ENCODE measurements around the gene NPAS3.

Gene NPAS3

DNA sequence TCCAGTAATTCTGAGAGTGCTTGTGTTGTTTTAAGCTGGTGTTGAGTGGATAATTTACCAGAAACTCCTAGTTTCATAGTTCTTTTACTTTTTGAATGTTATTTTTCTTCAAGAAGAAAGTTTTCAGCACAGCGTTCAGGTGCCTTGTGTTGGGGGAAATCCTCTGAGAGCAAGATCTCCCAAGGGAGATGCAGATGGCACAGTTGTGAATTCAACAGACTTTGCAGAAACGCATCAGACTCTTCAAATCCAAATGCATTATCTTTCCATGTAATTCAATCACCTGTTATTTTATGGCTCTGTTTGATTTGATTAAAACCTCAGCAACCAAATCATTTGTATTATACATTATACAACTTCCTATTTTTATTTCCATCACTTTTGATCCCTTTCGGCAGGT is 572.3 kb downstream of the NPAS3 start:
- no peaks in the 10 kb centered on the region for H3K4me1 ChIP-seq (ENCODE audit: insufficient read depth, low read length)
- no peaks in the 10 kb centered on the region for H3K9me3 ChIP-seq (ENCODE audit: control insufficient read depth, insufficient read depth, low read length)
- H3K9ac ChIP-seq (ENCODE audit: low read depth, low read length): no peak overlapping the region
- H3K36me3 ChIP-seq (ENCODE audit: insufficient read depth, low read length): no peaks in the 10 kb centered on the region

DNA sequence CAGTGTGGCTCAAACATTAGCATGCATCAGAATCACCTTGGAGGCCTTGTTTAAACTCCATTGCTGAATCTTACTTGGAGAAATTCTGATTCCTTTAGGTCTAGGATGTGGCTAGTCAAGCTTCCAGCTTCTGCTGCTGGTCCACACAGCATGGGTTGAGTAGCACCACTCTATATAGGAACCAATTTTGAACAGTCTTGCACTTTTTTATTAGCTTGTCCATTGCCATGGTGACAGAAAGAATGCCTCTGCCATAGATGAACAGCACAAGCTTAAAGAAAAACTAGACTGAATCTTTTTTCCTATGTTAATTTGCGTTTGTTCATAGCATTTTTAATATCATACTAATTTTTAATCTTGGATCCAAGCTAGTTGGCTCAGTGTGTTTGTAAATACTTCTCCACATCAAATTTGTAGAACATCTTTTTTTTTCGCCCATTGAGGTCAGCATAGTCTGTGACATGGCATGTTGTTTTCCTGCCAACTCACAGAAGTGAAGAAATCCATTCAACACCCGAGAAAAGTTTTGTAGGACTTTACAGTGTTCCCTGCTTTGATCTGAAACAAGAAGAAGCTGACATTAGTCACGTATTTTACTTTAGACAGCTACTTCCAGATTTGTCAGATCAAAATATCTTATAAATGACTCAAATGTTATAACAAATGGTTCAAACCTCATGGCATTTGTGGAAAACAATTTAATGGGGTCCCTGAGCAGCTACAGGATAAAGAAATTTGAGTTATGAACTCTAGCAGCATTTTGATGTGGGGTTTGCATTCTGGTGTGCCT is 573.4 kb downstream of the NPAS3 start:
- Histone ChIP-seq H3K36me3 (ENCODE audit: insufficient read depth, low read length) (no peaks in the 10 kb centered on the region), H3K4me1 (ENCODE audit: insufficient read depth, low read length) (no peaks in the 10 kb centered on the region; the same call in 1 of the 2 replicates), H3K9me3 (ENCODE audit: control insufficient read depth, insufficient read depth, low read length) (no peaks in the 10 kb centered on the region), H3K9ac (ENCODE audit: low read depth, low read length) (no peak overlapping the region)

DNA sequence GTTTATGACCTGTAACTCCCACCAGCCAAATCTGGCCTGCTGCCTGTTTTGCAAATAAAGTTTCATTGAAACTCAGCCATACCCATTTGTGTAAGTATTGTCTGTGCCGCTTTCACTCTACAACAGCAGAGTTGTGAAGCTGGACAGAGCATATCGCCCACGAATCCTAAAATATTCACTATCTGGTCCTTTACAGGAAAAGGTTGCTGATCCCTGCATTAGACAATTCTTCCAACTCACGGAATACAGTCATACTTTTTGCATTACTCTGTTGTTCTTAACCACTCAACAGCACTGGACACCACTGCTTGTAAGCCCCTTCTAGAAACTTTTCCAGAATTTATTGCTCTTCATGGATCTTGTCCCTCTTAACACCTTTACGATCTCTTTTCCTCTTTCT is 576.8 kb downstream of the NPAS3 start:
- Histone ChIP-seq H3K9me3 (ENCODE audit: control insufficient read depth, insufficient read depth, low read length) (no peaks in the 10 kb centered on the region), H3K36me3 (ENCODE audit: insufficient read depth, low read length) (no peaks in the 10 kb centered on the region), H3K9ac (ENCODE audit: low read depth, low read length) (no peak overlapping the region), H3K4me1 (ENCODE audit: insufficient read depth, low read length) (no peaks in the 10 kb centered on the region; the same call in 1 of the 2 replicates)

DNA sequence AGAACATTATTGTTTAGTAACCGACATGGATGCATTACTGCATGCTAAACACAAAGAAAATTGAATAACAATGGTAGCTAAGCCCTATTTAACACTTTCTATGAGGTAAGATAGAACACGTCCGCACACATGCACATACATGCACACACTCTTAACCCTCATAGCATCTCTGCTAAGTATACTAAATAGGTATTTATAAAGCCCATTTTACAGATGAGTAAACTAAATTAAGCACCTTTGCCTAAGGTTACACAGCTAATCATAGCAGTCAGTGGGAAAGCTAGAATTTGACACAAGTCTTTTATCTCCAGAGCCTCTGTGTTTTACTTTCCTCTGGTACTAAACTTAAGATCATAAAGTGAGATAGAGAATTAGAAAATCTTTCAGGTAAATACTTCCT is 577.2 kb downstream of the NPAS3 start:
- no peaks in the 10 kb centered on the region; the same call in 1 of the 2 replicates for H3K4me1 ChIP-seq (ENCODE audit: insufficient read depth, low read length)
- H3K9ac ChIP-seq (ENCODE audit: low read depth, low read length): no peak overlapping the region
- no peaks in the 10 kb centered on the region for H3K9me3 ChIP-seq (ENCODE audit: control insufficient read depth, insufficient read depth, low read length)
- H3K36me3 ChIP-seq (ENCODE audit: insufficient read depth, low read length): no peaks in the 10 kb centered on the region

DNA sequence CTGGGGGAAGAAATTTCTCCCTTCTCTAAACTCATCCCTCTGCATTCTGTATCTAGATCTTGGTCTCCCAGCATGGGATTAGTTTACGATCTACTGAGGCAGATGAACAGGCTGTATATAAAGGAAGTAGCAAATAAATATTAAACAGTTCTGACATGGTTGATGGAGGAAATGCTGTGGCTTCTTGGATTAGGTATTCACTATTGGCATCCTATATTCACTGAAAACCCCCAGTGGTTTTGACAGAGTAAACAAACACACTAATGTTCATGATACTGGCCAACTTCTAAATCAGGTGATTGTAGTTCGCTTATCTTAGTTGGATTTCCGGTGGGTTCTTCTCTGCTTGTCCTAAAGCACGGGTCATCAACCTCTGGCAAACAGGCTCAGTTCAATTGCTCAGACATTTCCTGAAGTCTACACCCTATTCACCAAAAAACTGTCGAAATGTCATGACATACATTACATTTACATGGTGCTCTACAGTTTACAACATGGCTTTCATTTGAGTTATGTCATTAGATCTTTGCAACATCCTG is 578.3 kb downstream of the NPAS3 start:
- no peak overlapping the region for H3K9ac ChIP-seq (ENCODE audit: low read depth, low read length)
- no peaks in the 10 kb centered on the region for H3K9me3 ChIP-seq (ENCODE audit: control insufficient read depth, insufficient read depth, low read length)
- H3K4me1 ChIP-seq (ENCODE audit: insufficient read depth, low read length): no peaks in the 10 kb centered on the region; the same call in 1 of the 2 replicates

DNA sequence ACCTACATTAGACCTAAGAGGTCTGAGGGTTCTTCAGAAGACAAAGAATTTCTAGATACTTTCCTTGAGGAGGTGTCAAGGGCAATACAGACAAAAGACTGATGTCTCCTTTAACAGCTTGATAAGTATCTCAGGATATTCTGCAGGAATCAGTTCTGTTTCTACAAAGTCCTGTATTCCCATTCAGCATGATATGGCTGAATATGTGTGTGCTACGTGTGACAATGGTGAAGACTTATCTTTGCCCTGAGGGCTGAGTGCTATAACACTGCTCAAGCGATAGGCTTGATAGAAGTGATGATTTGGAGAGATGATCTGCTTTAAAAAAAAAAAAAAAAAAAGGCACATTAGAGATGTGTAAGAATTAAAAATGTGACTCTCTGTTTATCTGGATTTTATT is 582.5 kb downstream of the NPAS3 start:
- Histone ChIP-seq H3K36me3 (ENCODE audit: insufficient read depth, low read length) (no peaks in the 10 kb centered on the region), H3K4me1 (ENCODE audit: insufficient read depth, low read length) (no peaks in the 10 kb centered on the region; the same call in 1 of the 2 replicates), H3K9me3 (ENCODE audit: control insufficient read depth, insufficient read depth, low read length) (no peaks in the 10 kb centered on the region), H3K9ac (ENCODE audit: low read depth, low read length) (no peak overlapping the region)

More for the DNA sequence above, 578.3 kb downstream of the NPAS3 start:
- H3K36me3 ChIP-seq (ENCODE audit: insufficient read depth, low read length): no peaks in the 10 kb centered on the region

DNA sequence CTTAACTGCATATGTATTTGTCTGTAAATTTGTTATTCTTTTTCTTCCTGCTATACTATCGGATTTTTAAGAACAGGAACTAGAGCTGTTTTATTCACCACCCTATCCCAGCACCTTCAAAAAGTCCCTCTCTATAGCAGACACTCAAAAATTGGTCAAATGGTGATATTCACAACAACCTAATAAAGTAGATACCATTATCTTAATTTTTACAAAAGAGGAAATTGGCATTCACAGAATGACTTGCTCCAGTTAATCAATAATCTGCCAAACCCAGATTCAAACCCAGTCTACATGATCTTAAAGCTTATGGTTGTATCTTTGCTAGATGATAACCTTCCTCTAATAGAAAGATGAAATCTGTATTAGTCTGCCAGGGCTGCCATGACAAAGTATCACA is 585.6 kb downstream of the NPAS3 start:
- H3K9ac ChIP-seq (ENCODE audit: low read depth, low read length): no peak overlapping the region

DNA sequence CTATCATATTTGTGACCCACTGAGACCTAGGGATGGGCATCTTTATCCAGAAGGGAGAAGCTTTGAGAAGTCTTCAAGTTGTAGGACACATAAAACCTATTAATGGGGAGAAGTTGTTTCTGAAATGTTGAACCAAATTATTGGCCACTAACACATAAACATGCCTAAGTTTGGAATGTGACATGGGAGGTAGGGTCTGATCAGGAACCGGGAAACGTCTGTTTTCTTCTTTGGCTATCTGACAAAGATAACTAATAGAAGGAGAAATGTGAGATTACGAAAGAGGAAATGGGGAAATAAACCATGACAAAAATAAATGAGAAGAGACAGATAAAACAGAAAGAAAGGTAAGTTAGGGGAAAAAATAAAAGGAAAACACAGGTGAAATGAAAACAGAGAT is 586.9 kb downstream of the NPAS3 start:
- Histone ChIP-seq H3K4me1 (ENCODE audit: insufficient read depth, low read length) (no peaks in the 10 kb centered on the region), H3K9ac (ENCODE audit: low read depth, low read length) (no peak overlapping the region), H3K36me3 (ENCODE audit: insufficient read depth, low read length) (no peaks in the 10 kb centered on the region), H3K9me3 (ENCODE audit: control insufficient read depth, insufficient read depth, low read length) (no peaks in the 10 kb centered on the region)

More for the DNA sequence above, 585.6 kb downstream of the NPAS3 start:
- Histone ChIP-seq H3K4me1 (ENCODE audit: insufficient read depth, low read length) (no peaks in the 10 kb centered on the region), H3K9me3 (ENCODE audit: control insufficient read depth, insufficient read depth, low read length) (no peaks in the 10 kb centered on the region), H3K36me3 (ENCODE audit: insufficient read depth, low read length) (no peaks in the 10 kb centered on the region)

DNA sequence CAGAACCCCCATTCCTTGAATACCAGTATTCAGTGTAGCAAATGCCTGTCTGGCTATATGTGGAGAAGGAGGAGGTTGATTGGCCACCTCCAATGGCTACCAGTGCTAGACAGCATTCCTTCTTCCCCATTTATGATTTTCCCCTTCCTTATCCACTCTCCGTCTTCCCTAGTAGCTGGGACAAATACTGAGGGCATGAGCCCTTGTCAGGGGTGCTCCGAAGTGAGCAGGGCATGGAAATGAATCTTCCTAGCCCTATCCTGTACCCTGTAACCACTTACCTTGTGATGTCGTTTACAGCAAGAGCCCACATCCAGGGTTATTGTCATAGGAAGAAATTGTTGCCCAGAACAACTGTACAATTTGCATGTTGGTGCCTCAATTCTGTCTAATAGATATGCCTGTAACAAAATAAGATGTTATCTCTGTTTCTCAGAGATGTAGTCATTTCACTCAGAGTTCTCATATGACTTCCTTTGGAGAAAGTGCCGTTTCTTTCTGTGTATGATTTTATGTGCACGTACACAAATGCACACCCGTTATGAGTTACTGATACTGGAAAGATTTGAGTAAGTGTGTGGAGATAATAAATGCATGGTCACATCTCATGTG is 588.5 kb downstream of the NPAS3 start:
- Histone ChIP-seq H3K4me1 (ENCODE audit: insufficient read depth, low read length) (no peaks in the 10 kb centered on the region), H3K36me3 (ENCODE audit: insufficient read depth, low read length) (no peaks in the 10 kb centered on the region), H3K9ac (ENCODE audit: low read depth, low read length) (no peak overlapping the region), H3K9me3 (ENCODE audit: control insufficient read depth, insufficient read depth, low read length) (no peaks in the 10 kb centered on the region; the same call in 1 of the 2 replicates)

DNA sequence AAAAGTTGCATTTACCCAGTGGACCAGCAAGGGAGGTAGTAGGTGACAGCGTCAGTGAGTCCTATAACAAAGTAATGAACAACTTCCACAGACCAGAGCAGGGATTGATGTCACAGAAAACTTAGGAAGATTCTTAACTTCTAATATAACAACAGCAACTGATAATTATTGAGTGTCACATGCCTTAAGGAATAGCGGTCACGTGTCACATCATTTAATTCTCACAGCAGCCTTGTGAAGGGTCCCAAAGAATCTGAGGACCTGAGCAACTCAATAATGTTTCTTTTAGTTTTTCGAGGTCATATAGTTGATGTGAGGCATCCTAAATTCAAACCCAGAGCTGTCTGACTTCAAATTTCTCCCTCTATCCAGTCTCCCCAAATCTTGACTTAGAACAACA is 590.0 kb downstream of the NPAS3 start:
- H3K4me1 ChIP-seq (ENCODE audit: insufficient read depth, low read length): no peaks in the 10 kb centered on the region; the same call in 1 of the 2 replicates
- no peaks in the 10 kb centered on the region; the same call in 1 of the 2 replicates for H3K9me3 ChIP-seq (ENCODE audit: control insufficient read depth, insufficient read depth, low read length)
- H3K9ac ChIP-seq (ENCODE audit: low read depth, low read length): no peak overlapping the region
- H3K36me3 ChIP-seq (ENCODE audit: insufficient read depth, low read length): no peaks in the 10 kb centered on the region

DNA sequence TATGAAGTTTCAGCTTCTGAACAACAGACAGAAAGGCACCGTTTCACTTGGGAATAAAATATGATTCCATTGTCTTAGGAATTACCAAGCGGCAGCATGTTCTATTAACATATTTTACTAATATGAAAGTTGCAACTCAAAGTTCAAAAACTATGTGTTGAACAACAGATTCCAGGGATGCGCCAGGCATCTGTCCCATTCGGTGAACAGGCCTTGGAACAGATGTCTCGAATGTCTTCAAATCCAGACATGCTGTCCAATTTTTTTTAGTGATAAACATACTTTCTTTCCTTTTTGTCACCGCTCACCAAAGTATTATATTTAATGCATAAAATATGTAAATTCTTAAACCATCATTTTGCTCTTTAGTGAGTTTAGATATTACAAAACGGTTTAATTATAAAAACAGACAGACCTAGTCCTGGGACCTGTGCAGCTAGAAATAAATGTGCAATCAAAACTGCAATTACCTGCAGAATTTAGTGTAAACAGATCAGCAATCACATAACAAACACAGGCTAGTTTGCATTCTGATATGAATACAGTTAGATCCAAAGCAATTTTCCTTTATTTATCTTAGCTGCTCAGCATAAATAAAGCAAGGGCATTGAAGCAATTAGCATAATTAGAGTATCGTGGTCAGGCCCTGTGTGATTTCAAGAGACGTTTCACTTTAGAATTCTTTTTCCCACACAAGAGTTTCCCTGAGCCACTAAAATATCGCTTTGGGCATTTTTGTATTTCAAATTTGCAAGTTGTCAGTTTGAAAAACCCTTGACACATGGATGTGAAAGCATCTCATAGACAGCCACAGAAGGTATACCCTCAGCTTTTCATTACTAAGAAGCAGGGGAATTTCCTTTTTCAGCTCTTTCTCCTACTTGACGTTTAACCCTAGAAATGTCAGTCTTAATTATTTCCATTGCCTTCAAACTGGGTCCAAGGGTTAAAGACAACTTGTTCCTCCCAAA is 591.4 kb downstream of the NPAS3 start:
- Histone ChIP-seq H3K4me1 (ENCODE audit: insufficient read depth, low read length) (no peaks in the 10 kb centered on the region; the same call in 1 of the 2 replicates), H3K36me3 (ENCODE audit: insufficient read depth, low read length) (no peaks in the 10 kb centered on the region), H3K9me3 (ENCODE audit: control insufficient read depth, insufficient read depth, low read length) (no peaks in the 10 kb centered on the region; the same call in 1 of the 2 replicates), H3K9ac (ENCODE audit: low read depth, low read length) (no peak overlapping the region)

DNA sequence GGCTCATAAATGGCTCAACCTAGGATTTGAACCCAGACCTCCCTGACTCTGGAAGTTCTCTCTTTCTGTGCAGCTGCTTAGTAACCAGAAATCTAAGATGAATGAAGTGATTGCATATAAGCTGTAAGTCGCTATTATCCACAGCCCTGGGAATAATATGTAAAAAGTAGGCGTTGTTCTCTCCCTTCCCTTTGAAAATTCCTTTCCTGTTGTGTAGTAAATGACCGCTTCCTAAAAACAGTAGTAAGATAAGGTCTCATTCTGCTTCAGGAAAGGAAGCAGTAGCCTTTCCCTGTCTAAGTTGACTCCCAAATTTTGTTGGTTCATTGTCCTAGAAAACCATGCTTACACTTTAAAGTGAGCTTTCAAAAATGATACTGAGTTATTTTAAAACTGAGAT is 593.9 kb downstream of the NPAS3 start:
- H3K36me3 ChIP-seq (ENCODE audit: insufficient read depth, low read length): no peaks in the 10 kb centered on the region
- H3K4me1 ChIP-seq (ENCODE audit: insufficient read depth, low read length): no peaks in the 10 kb centered on the region; the same call in 1 of the 2 replicates
- H3K9me3 ChIP-seq (ENCODE audit: control insufficient read depth, insufficient read depth, low read length): no peaks in the 10 kb centered on the region; the same call in 1 of the 2 replicates
- H3K9ac ChIP-seq (ENCODE audit: low read depth, low read length): no peak overlapping the region

DNA sequence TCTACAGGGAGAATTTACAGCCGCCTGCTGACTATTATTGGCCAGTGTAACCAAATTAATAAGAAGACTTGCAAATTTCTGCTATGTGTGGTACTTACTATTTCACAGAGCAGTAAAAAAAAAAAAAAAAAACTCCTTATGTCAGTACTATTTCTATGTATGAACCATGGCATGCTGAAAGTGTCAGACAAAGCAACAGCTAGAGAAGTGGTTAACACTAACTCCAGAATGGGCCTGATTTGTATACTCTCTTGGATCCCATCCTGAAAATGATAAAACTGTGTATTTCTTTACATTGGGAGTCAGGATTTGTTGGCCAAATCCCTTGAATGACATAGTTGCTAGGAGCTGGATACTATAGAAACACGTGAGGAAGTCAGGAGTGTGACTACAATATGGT is 595.4 kb downstream of the NPAS3 start:
- H3K4me1 ChIP-seq (ENCODE audit: insufficient read depth, low read length): no peaks in the 10 kb centered on the region; the same call in 1 of the 2 replicates
- H3K36me3 ChIP-seq (ENCODE audit: insufficient read depth, low read length): no peaks in the 10 kb centered on the region
- H3K9me3 ChIP-seq (ENCODE audit: control insufficient read depth, insufficient read depth, low read length): no peaks in the 10 kb centered on the region; the same call in 1 of the 2 replicates
- no peak overlapping the region for H3K9ac ChIP-seq (ENCODE audit: low read depth, low read length)

DNA sequence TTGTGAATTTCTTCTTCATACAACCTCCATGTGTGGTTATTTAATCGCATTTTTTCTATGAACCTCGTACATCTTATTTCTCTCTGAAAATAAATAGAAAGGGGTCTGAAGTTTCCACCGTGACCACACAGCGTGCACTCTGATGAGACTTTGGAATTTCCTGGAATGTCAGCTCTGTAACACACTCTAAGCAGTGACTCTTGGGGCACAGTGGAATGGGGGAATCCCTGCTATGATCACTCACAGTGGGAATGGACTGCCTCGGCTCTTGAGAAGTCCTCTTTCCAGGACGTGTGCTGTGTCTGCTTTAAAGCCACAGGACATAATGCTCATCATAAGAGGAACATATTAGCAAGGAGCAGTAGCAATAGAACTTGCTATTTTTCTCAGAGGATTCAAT is 596.0 kb downstream of the NPAS3 start:
- H3K9ac ChIP-seq (ENCODE audit: low read depth, low read length): no peak overlapping the region
- no peaks in the 10 kb centered on the region for H3K36me3 ChIP-seq (ENCODE audit: insufficient read depth, low read length)
- no peaks in the 10 kb centered on the region; the same call in 1 of the 2 replicates for H3K9me3 ChIP-seq (ENCODE audit: control insufficient read depth, insufficient read depth, low read length)
- H3K4me1 ChIP-seq (ENCODE audit: insufficient read depth, low read length): no peaks in the 10 kb centered on the region; the same call in 1 of the 2 replicates

All from ES-I3 (cell line).